Measurements from ENCODE around the gene AGAP1.

DNA sequence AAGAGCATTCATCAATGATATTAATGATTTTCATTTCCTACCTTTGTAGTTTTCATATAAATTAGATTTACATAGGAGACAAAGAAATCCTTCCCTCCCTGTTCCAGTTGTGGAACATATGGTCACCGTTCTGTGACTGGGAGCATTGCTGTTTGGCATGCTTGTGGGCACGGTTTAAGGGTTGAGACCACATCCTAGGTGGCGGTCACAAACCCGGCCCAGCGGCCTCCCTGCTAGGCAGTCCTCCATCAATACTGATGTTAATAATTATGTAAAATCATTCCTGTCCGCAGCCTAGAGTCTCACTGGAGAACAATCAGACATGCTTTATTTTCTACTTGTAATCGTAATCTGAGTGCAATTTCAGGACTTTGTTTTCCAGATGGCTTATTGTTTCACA lies 117.9 kb downstream of the AGAP1 start:
- TF ChIP-seq, protein P1, sequence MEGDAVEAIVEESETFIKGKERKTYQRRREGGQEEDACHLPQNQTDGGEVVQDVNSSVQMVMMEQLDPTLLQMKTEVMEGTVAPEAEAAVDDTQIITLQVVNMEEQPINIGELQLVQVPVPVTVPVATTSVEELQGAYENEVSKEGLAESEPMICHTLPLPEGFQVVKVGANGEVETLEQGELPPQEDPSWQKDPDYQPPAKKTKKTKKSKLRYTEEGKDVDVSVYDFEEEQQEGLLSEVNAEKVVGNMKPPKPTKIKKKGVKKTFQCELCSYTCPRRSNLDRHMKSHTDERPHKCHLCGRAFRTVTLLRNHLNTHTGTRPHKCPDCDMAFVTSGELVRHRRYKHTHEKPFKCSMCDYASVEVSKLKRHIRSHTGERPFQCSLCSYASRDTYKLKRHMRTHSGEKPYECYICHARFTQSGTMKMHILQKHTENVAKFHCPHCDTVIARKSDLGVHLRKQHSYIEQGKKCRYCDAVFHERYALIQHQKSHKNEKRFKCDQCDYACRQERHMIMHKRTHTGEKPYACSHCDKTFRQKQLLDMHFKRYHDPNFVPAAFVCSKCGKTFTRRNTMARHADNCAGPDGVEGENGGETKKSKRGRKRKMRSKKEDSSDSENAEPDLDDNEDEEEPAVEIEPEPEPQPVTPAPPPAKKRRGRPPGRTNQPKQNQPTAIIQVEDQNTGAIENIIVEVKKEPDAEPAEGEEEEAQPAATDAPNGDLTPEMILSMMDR (IDR thresholded peaks at IDR 0.05): no peak
- no peak for TF ChIP-seq POLR2A (IDR thresholded peaks at IDR 0.05)

All from right lobe of liver (tissue), 4 donors.